ENCODE results near the gene MINDY4B.

Gene MINDY4B

DNA sequence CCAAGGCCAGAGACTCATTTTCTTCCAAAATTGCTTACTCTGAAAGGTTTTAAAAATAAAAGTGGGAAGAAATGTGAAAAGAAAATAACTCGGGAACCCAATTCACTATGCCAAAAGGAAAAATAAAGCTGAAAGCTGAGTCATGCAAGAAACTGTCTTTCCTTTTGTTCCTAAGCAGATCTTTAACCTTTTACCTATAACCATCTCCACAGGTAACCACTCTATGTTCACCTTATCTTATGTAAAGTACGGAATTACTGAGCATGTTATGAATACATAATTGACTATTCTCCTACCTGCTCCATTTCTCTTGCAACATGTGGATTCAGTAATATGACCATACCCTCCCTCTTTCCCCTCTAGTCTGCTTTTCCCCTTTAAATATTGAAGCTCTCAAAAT is 62.0 kb downstream of the MINDY4B start:
- DNase-seq, result no peak

DNA sequence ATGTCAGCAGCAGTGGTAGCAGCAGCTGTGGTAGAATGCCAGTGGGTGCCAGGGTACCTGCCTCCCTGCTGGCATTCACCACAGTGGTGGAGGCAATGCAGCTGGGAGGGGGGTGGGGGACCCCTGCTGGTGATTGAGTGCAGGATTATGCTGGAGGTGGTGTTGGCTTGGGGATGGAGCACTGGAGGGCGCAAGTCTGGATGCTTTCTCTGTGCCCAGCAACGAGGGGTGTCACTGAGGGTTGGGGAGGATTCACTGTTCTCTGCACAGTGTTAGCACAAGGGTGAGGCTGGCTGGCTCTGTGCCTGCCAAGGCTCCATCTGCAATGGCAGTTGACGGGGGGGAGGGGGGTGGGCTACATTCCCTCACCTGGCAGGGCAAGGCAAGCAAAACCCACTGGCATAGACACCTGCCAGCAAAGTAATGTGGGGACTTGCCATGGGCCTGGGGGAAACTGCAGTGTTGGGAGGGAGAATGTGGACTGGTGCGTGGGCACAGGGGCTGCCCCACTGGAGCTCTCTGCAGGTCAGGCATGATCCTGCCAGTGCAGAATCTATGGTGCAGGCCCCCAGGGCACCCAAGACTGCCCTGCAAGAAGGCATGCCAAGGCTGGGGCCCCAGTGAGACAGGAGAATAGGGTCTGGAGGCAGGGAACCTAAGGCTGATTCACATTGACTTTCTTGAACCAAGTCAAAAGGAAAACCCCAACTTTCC is 64.3 kb downstream of the MINDY4B start:
- DNase-seq, result no peak

DNA sequence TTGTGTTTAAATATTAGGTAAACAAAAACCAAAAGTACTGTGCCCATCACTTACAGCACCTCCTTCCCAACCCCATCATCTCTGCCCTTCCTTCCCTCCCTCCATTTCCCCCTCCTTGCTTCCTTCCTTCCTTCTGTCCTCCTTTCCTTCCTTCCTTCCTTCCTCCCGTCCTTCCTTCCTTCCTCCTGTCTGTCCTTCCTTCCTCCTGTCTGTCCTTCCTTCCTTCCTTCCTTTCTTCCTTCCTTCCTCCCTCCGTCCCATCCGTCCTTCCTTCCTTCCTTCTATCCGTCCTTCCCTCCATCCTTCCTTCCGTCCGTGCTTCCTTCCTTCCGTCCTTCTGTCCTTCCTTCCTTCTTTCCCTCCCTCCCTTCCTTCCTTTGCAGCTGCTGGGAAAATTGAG is 74.5 kb downstream of the MINDY4B start:
- no peak for DNase-seq

DNA sequence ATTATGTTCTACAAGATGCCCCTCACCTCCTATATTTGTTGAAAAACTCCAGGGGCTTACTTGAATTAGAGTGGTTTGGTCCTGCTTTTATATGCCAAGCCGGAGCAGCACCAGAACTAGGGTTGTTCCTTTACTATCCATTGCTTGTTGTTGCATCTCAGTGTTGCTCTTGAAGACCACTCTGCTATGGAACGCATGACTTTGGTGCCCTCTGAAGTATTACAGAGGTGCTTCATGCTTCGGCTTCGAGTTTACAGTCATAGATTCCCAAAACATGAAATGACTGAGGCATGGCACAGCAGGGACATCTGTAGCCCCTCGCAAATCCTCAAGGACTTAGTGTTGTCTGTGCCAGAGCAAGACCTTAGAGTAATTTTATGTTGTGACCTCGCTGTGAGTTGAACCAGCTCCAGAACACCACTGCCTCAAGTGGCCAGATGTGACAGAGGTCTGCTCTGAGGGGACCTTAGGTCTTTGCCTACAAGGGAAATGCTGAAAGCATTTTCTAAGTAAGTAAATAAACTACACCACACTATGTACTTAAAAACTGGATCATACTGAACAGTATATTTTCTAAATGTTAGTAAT is 75.1 kb downstream of the MINDY4B start:
- peak in 1 of 2 donors; percentile 14 for DNase-seq

DNA sequence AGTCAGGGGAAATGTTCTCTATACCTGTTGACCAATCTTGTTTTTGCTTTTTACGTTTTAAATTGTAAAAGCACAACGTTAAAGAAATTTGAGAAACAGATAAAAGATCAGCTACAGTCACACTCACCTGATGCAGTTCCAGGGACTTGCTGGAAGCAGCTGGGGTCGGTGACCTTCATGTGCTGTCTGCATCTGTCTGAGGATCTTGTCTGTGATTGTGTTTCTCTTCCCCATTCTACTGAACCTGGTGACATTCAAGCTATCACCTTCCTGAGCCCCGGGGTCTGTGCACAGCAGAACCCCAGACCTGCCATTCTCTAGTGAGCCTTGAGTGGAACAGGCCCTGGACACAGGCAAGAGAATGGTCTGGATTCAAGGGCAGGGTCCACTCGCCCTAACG is 75.8 kb downstream of the MINDY4B start:
- DNase-seq, result no peak

DNA sequence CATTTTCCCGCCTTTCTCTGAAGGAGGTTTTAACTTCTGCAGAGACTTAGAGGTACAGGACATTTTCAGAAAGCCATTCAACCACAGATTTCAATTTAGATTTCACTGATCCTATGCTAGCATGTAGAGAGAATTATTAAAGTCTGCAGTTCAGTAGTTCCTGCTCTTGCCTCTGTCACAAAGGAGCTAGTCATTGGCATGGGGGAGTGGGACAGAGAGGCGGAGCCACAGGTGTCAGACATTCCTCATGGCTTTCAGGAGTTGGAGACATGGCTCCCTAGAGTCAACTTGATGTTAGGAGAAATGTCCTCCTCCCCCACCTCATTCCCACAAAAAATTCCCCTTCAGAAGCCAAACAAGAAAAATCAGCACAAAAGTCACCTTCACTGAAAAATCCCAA is 76.2 kb downstream of the MINDY4B start:
- no peak for DNase-seq

DNA sequence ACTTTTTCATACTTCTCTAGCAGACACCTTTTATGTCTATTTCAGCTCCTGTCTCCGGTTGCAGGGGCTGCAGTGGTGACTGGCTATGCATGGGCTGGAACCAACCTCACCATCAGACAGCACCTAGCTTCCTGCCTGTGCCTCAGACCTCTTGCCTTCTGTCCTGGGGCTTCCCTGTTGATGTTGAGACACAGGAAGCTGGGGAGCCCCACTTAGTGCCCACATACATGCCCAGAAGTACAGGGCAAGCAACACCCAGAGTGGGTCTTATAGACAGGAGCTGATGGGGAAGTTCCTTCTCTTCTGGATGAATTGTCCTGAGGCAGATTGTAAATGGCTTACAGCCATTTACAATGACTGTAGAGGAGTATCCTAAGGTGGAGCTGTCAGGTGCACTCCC is 77.0 kb downstream of the MINDY4B start:
- DNase-seq, result no peak

DNA sequence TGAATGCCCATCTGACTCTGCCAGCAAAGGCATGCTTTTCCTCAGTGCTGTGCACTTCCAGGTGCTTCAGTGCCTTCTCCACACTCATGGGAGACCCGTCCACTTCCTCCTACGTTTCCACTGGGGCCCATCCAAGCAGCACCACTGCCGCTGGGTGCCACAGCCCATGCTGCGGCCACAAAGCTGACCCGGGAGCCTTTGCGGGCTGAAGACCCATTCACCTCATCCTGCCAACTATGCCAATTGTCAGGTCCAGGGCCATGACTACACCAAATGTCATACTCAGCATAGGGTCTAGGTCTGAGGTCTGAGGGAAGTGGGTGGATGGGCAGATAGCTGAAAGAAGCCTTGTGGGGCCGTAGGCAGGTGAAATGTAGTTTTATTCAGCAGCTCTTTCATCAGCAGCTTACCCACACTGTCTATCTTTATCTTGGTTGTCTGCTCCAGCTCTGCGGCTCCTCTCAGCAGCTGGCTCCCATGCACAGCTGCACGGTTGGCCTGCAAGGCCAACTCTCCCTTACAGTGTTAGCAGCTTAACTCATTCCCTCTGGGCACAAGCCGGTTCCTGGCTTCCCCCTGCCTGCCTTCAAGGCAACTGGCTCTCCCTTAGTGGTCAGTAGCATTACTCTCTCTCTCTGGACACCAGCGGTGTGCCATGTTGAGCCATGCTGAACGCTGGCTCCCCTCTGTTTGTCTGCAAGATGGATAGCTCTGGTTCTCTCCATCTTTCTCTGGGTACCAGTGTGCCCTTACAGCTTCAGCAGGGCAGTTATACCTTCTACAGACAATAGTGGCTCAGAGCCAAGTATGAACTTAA is 78.6 kb downstream of the MINDY4B start:
- DNase-seq, result no peak

DNA sequence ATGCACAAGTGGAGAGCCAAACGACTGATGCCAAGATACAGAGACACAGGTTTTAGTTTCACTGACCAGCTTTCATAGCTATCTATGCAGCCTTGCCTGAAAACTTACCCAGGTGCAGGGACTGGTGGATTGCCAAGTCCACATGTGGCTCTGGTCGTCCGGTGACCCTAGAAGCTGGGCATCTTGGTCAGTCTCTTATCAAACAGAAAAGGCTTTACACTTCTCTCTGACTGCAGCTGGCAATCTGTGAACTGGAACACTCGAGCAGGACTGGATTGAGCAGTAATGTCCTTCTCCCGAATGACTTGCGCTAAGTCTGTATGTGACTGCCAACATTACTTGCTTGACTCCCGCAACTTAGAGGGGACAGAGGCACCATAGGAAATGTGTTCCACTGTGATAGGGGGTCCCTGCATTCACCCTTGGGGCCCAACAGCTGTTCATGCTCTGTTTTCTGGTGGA is 79.3 kb downstream of the MINDY4B start:
- no peak for DNase-seq

DNA sequence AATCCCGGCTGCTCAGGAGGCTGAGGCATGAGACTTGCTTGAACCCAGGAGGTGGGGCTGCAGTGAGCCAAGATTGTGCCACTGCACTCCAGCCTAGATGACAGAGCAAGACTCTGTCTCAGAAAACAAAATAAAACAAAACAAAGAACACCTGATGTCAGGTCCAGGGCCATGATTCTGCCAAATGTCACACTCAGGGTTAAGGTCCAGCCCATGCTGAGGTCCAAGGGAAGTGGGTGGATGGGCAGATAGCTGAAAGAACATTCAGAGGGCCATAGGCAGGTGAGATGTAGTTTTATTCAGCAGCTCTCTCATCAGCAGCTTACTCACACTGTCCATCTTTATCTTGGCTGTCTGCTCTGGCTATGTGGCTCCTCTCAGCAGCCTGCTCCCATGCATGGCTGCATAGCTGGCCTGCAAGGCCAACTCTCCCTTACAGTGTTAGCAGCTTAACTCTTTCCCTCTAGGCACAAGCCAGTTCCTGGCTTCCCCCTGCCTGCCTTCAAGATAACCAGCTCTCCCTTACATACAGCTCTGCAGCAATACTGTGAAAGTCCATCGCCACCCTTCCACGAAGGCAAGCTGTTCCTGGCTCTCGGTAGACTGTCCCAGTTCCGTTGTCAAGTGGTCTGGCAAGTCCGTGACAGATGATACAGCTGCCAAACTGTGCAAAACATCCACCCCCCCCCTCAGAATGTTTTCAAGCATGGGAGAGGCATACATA is 79.9 kb downstream of the MINDY4B start:
- no peak for DNase-seq

DNA sequence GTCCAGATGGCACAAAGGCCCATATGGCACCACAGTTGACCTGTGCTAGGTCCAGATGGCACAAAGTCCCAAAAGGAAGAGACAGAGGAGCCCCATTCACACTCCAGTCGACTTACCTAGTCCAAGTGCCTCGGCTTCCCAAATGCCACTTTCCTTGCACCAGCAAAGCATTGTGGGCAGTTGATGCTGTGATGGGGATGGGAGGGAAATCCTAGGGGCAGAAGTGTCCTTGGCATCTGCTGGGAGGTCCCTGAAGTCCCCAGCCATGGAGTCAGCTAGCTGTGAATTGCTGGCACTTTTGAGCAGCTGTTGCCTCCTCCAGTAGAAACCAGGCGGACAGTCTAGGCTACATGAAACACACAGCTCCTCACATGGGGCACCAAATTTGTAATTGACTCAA is 82.0 kb downstream of the MINDY4B start:
- no peak for DNase-seq

DNA sequence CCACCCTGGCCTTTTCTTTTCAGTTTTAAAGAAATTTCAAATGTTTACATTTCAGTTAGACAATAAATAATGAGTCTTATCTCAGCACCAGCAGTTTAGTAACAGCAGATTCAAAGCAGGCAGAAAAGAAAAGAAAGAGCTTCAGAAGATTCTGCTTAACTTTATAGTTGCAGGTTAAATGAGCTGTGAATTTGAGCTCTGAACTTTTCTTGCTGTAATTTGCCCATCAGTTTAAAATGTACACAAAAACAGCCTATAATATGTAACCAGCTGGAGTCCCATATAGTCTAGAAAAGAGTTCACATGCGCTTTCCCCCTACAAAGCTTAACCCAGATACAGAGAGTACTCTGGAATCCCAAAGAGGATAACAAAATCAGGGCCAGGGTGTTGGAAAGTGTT is 82.6 kb downstream of the MINDY4B start:
- no peak for DNase-seq
